GM12878 (cell line): ENCODE measurements around the gene DAGLA. TPM values are rescaled to one million over a fixed set of nuclear protein-coding genes. Genes with fewer than 3 reads are reported as not detected.

Experiments used
- ATAC-seq: fragments of 200-7000 bp; cut with Tn5 transposase; 3 replicates; pipeline ENCODE4 v1.9.1; 2020; ENCODE audit warnings: mild to moderate bottlenecking, moderate library complexity
- BruUV-seq: library from RNA; stranded (reverse); fragments of 400-500 nt; replicated peaks from 2 replicates; lab custom pipeline; 2021; lab: Mats Ljungman, UMichigan
- CTCF ChIA-PET: fragments of 300-600 bp; sonication (Branson Sonifier 250); formaldehyde crosslinking; extraction: SDS; loops from one replicate; lab custom pipeline; 2021; ENCODE audit warnings: inconsistent platforms; lab: Yijun Ruan, JAX
- POLR2A ChIA-PET: fragments of 350-600 bp; formaldehyde crosslinking; extraction: SDS; loops from one replicate; lab custom pipeline; 2021; ENCODE audit warnings: inconsistent platforms; lab: Charles Lee
- RAD21 ChIA-PET: fragments of 300-600 bp; sonication (Branson Sonifier 250); formaldehyde crosslinking; loops from one replicate; lab custom pipeline; 2023; ENCODE audit warnings: antibody characterized with exemption; ENCODE audit not compliant: unreplicated experiment; lab: Charles Lee
- SMC1A ChIA-PET: fragments of 300-600 bp; sonication (Branson Sonifier 250); formaldehyde crosslinking; loops from one replicate; lab custom pipeline; 2023; ENCODE audit not compliant: unreplicated experiment, uncharacterized antibody; lab: Charles Lee
- DNase-seq: peaks from one replicate; pipeline ENCODE4 v3.0.0-alpha.2; 2011; ENCODE audit warnings: low read depth, low spot score
- FAIRE-seq: peaks from 3 replicates; lab custom pipeline; 2011; peaks lifted over from hg19 to GRCh38; lab: Jason Lieb, UNC
- H2AFZ ChIP-seq: 2 replicates; pipeline ENCODE4 v1.6.0; 2011; ENCODE audit warnings: low read depth, low read length, control low read depth; ENCODE audit not compliant: control insufficient read depth
- H3K27ac ChIP-seq: 2 replicates; pipeline ENCODE4 v1.5.1; 2011; ENCODE audit warnings: control low read depth; ENCODE audit not compliant: control insufficient read depth, insufficient read depth
- H3K27me3 ChIP-seq, 2 experiments: replicated peaks in 1 of 2; 2 replicates each; pipeline versions ENCODE4 v1.6.0 to v1.6.1; 2011; ENCODE audit warnings: low read length in 1 of 2; ENCODE audit not compliant: control insufficient read depth in 2 of 2, insufficient read depth in 2 of 2
- H3K36me3 ChIP-seq, 2 experiments: 2 replicates each; pipeline ENCODE4 v1.5.1; 2011; ENCODE audit warnings: low read length in 1 of 2; ENCODE audit not compliant: control insufficient read depth in 2 of 2, insufficient read depth in 2 of 2
- H3K4me1 ChIP-seq: 2 replicates; pipeline ENCODE4 v1.6.1; 2011; ENCODE audit warnings: mild to moderate bottlenecking, low read length, moderate library complexity, mixed read lengths; ENCODE audit not compliant: control insufficient read depth, insufficient read depth
- H3K4me2 ChIP-seq: 2 replicates; pipeline ENCODE4 v1.6.0; 2011; ENCODE audit warnings: control low read depth; ENCODE audit not compliant: control insufficient read depth, insufficient read depth
- H3K4me3 ChIP-seq: fragments of 200-600 bp; sonication (generic); 2 replicates; pipeline ENCODE4 v1.5.1; 2016
- H3K79me2 ChIP-seq: 2 replicates; pipeline ENCODE4 v1.6.0; 2011; ENCODE audit warnings: low read length; ENCODE audit not compliant: control insufficient read depth, insufficient read depth
- H3K9ac ChIP-seq: 2 replicates; pipeline ENCODE4 v1.8.0; 2011; ENCODE audit warnings: low read length, control low read depth, mixed read lengths; ENCODE audit not compliant: control insufficient read depth, insufficient read depth
- H3K9me3 ChIP-seq: replicated peaks from 3 replicates; pipeline ENCODE4 v1.5.1; 2011; ENCODE audit warnings: mild to moderate bottlenecking, low read length; ENCODE audit not compliant: control insufficient read depth, insufficient read depth
- H4K20me1 ChIP-seq: 2 replicates; pipeline ENCODE4 v1.6.0; 2011; ENCODE audit not compliant: control insufficient read depth, insufficient read depth
- CREB1 ChIP-seq: IDR thresholded peaks from 2 replicates; pipeline ENCODE4 v1.6.1; 2012; ENCODE audit warnings: low read depth, mild to moderate bottlenecking, inconsistent platforms
- DPF2 ChIP-seq: fragments of 450-650 bp; IDR thresholded peaks from 2 replicates; pipeline ENCODE4 v1.6.1; 2017; ENCODE audit warnings: mild to moderate bottlenecking
- IKZF1 ChIP-seq: fragments of 450-650 bp; conservative IDR thresholded peaks from 2 replicates; pipeline ENCODE4 v1.6.1; 2017; ENCODE audit warnings: antibody characterized with exemption, mild to moderate bottlenecking
- MTA2 ChIP-seq: fragments of 450-650 bp; IDR thresholded peaks from 2 replicates; pipeline ENCODE4 v1.6.1; 2016; ENCODE audit warnings: low read depth, mild to moderate bottlenecking, moderate library complexity
- NR2C1 ChIP-seq: fragments of 450-650 bp; IDR thresholded peaks from 2 replicates; pipeline ENCODE4 v1.6.1; 2017; ENCODE audit warnings: antibody characterized with exemption, mild to moderate bottlenecking, moderate library complexity
- PML ChIP-seq: IDR thresholded peaks from 2 replicates; pipeline ENCODE4 v1.6.1; 2012; ENCODE audit warnings: low read length, inconsistent platforms
- YBX1 ChIP-seq: fragments of 450-650 bp; IDR thresholded peaks from 2 replicates; pipeline ENCODE4 v1.6.1; 2016; ENCODE audit warnings: antibody characterized with exemption
- WGBS: methylation state at CpG from one replicate; pipeline ENCODE4 v1.1.6; 2016; ENCODE audit warnings: low lambda C conversion rate; ENCODE audit not compliant: insufficient replicate concordance, insufficient coverage; ENCODE audit errors: missing lambda C conversion rate; 5-methylcytosine and 5-hydroxymethylcytosine counted together
- in situ Hi-C: fragments of 300-500 bp; cut with MboI; formaldehyde crosslinking; loops from 9 replicates; pipeline ENCODE4 v1.14.3; 2018; ENCODE audit warnings: mixed read lengths
- intact Hi-C: fragments of 100-400 bp; cut with micrococcal nuclease; formaldehyde crosslinking; loops from one replicate; pipeline ENCODE4 v1.14.2; 2022; ENCODE audit not compliant: unreplicated experiment
- polyA plus RNA-seq, 11 experiments: library from polyadenylated mRNA; depleted of rRNA in 4 of 11; unstranded in 6 of 11; stranded (reverse) in 5 of 11; fragments of >200 nt; fragmentation: Nextera tagmentation in 4 of 11; fragmentation: Illumina TruSeq in 1 of 11; extraction: Ambion mirVana in 4 of 11; extraction: Trizol in 1 of 11; gene quantifications; 1 replicate in 1 of 11; 2 replicates in 10 of 11; pipeline versions ENCODE4 v1.2.1 to v1.2.3, GENCODE V29; 2011 to 2016; ENCODE audit warnings: inconsistent platforms in 2 of 11, missing spikeins in 2 of 11, low read depth in 1 of 11
- total RNA-seq, 4 experiments: library from RNA; depleted of rRNA in 3 of 4; stranded (reverse); fragments of >200 nt in 3 of 4; fragmentation: Illumina TruSeq in 1 of 4; extraction: Trizol in 1 of 4; gene quantifications; 2 replicates each; pipeline versions ENCODE4 v1.2.1 to v1.2.3, GENCODE V29; 2013 to 2021
- TF ChIP-seq, protein P1 (sequence below): IDR thresholded peaks from 2 replicates; pipeline ENCODE4 v1.6.1; 2012; ENCODE audit warnings: mild to moderate bottlenecking, low read depth, low read length
- TF ChIP-seq, protein P2 (sequence below): fragments of 450-650 bp; IDR thresholded peaks from 2 replicates; pipeline ENCODE4 v1.6.1; 2017; ENCODE audit warnings: low read depth, mild to moderate bottlenecking, moderate library complexity

Gene DAGLA
- total and polyA plus RNA-seq, 10 of the 15 experiments (the other 5 are each of a cell fraction or from before 2014, with no cell fraction given) = 0.05 TPM; not detected in 9

DNA sequence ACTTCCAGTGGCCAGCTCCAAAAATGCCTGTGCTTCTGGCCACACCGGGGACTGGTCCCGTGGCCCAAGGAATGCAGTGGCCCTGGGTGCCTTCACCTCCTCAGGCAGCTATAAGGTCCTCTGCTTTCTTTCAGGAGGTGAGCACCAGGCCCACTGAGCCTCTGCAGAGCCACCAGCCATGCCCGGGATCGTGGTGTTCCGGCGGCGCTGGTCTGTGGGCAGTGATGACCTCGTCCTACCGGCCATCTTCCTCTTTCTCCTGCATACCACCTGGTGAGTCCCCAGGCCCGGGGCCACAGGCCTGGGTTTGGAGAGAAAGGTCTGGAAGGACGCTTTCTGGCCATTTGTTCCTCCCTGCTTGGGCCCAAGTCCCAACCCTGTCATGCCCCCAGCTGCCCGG is 39.8 kb downstream of the DAGLA start:
- H3K9me3 ChIP-seq = no peaks in the 10 kb centered on the region
- no peak overlapping the region for H2AFZ ChIP-seq
- ATAC-seq (no peak), FAIRE-seq (no peak), DNase-seq (no peak)
- no peaks in the 10 kb centered on the region for H3K36me3 ChIP-seq
- ChIA-PET RAD21 (no interaction called here), SMC1A (interaction anchor here (1.1 kb wide), 1 partner anchor 362 kb away, joined by 3 read pairs; no protein-coding TSS in a partner anchor), CTCF (interaction anchor here (1.3 kb wide), 1 partner anchor 9 kb away, joined by 4 read pairs; no protein-coding TSS in a partner anchor), POLR2A (no interaction called here)
- 39% methylated on average over 12 of the region's 12 CpGs for WGBS
- H3K27me3 ChIP-seq = peaks cover 0 to 3% of the 10 kb centered on the region in 2 experiments; a peak in 2 of 4 replicates
- no peaks in the 10 kb centered on the region for H4K20me1 ChIP-seq
- H3K9ac ChIP-seq = no peak overlapping the region
- TF ChIP-seq PML = no peak
- no peak for TF ChIP-seq MTA2
- TF ChIP-seq, protein P1, sequence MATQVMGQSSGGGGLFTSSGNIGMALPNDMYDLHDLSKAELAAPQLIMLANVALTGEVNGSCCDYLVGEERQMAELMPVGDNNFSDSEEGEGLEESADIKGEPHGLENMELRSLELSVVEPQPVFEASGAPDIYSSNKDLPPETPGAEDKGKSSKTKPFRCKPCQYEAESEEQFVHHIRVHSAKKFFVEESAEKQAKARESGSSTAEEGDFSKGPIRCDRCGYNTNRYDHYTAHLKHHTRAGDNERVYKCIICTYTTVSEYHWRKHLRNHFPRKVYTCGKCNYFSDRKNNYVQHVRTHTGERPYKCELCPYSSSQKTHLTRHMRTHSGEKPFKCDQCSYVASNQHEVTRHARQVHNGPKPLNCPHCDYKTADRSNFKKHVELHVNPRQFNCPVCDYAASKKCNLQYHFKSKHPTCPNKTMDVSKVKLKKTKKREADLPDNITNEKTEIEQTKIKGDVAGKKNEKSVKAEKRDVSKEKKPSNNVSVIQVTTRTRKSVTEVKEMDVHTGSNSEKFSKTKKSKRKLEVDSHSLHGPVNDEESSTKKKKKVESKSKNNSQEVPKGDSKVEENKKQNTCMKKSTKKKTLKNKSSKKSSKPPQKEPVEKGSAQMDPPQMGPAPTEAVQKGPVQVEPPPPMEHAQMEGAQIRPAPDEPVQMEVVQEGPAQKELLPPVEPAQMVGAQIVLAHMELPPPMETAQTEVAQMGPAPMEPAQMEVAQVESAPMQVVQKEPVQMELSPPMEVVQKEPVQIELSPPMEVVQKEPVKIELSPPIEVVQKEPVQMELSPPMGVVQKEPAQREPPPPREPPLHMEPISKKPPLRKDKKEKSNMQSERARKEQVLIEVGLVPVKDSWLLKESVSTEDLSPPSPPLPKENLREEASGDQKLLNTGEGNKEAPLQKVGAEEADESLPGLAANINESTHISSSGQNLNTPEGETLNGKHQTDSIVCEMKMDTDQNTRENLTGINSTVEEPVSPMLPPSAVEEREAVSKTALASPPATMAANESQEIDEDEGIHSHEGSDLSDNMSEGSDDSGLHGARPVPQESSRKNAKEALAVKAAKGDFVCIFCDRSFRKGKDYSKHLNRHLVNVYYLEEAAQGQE = no peak
- TF ChIP-seq IKZF1 = no peak
- TF ChIP-seq, protein P2, sequence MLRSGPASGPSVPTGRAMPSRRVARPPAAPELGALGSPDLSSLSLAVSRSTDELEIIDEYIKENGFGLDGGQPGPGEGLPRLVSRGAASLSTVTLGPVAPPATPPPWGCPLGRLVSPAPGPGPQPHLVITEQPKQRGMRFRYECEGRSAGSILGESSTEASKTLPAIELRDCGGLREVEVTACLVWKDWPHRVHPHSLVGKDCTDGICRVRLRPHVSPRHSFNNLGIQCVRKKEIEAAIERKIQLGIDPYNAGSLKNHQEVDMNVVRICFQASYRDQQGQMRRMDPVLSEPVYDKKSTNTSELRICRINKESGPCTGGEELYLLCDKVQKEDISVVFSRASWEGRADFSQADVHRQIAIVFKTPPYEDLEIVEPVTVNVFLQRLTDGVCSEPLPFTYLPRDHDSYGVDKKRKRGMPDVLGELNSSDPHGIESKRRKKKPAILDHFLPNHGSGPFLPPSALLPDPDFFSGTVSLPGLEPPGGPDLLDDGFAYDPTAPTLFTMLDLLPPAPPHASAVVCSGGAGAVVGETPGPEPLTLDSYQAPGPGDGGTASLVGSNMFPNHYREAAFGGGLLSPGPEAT = no peak
- TF ChIP-seq CREB1 = no peak
- TF ChIP-seq DPF2 = no peak
- TF ChIP-seq NR2C1 = no peak
- no peak for TF ChIP-seq YBX1
- no peak overlapping the region for H3K27ac ChIP-seq
- H3K79me2 ChIP-seq = no peaks in the 10 kb centered on the region
- BruUV-seq = no TSS peak
- in situ Hi-C loops (no loop called here), intact Hi-C loops (no loop called here)
- H3K4me1 ChIP-seq = no peaks in the 10 kb centered on the region
- no peak overlapping the region for H3K4me2 ChIP-seq
- H3K4me3 ChIP-seq = no peak overlapping the region
